Thoracic aorta (tissue), 2 donors: ENCODE measurements around the gene ZNF827. TPM values are rescaled to one million over a fixed set of nuclear protein-coding genes. Genes with fewer than 3 reads are reported as not detected.

ENCODE experiments used
- ATAC-seq: fragments of 150-250 bp; one replicate; pipeline ENCODE4 v1.8.0; 2017; ENCODE audit warnings: low read depth; ENCODE audit not compliant: insufficient number of reproducible peaks, low FRiP score
- DNase-seq: peaks from one replicate; pipeline ENCODE4 v3.0.0-alpha.2; 2020; ENCODE audit warnings: low spot score
- H3K27ac ChIP-seq, 2 donors: fragments of 200-600 bp; sonication (generic); 1 replicate in 1 of 2; 2 replicates in 1 of 2; pipeline ENCODE4 v1.5.1; 2016; ENCODE audit warnings: mild to moderate bottlenecking in 2 of 2, moderate library complexity in 2 of 2
- H3K27me3 ChIP-seq: fragments of 200-600 bp; sonication (generic); replicated peaks from 2 replicates; pipeline ENCODE4 v1.6.0; 2016; ENCODE audit warnings: mild to moderate bottlenecking; ENCODE audit not compliant: insufficient read depth
- H3K36me3 ChIP-seq: fragments of 200-600 bp; sonication (generic); one replicate; pipeline ENCODE4 v1.5.1; 2016
- H3K4me1 ChIP-seq, 2 donors: fragments of 200-600 bp; sonication (generic); 1 replicate in 1 of 2; 2 replicates in 1 of 2; pipeline versions ENCODE4 v1.5.1 to v1.6.0; 2016; ENCODE audit warnings: low read depth in 2 of 2, mild to moderate bottlenecking in 1 of 2; ENCODE audit not compliant: control insufficient read depth in 1 of 2
- H3K4me3 ChIP-seq: fragments of 200-600 bp; sonication (generic); 2 replicates; pipeline ENCODE4 v1.5.1; 2016; ENCODE audit warnings: mild to moderate bottlenecking
- H3K9me3 ChIP-seq: fragments of 200-600 bp; sonication (generic); 2 replicates; pipeline ENCODE4 v1.5.1; 2016
- CTCF ChIP-seq: fragments of 200-600 bp; sonication (generic); IDR thresholded peaks from one replicate; pipeline ENCODE4 v1.5.1; 2019; ENCODE audit warnings: antibody characterized with exemption
- total RNA-seq, 2 donors: library from RNA; depleted of rRNA; stranded (reverse); fragments of >200 nt; gene quantifications; one replicate each; pipeline versions ENCODE4 v1.1.0 to v1.2.3, GENCODE V29; 2016

ZNF827 gene
- total RNA-seq, 2 donors from 2014 or later: 20.2 to 41.4 TPM

GRCh38 chr4:145847764-145848163, 90.9 kb downstream of the ZNF827 start:
- Histone ChIP-seq H3K9me3 (no peaks in the 10 kb centered on the region), H3K4me1 (peaks cover 10 to 24% of the 10 kb centered on the region in 2 donors), H3K4me3 (no peak overlapping the region), H3K27me3 (no peaks in the 10 kb centered on the region), H3K27ac (no peak overlapping the region), H3K36me3 (peaks cover 8% of the 10 kb centered on the region)
- DNase-seq: no peak
- TF ChIP-seq CTCF: no peak
- ATAC-seq: no peak

- H3K4me1 ChIP-seq: peaks cover 0 to 22% of the 10 kb centered on the region in 2 donors
- H3K4me3 ChIP-seq: no peak overlapping the region
- H3K27ac ChIP-seq: no peak overlapping the region
- DNase-seq: no peak
- H3K27me3 ChIP-seq: no peaks in the 10 kb centered on the region
- peaks cover 8% of the 10 kb centered on the region for H3K36me3 ChIP-seq
- no peak for ATAC-seq
- TF ChIP-seq CTCF: no peak
- H3K9me3 ChIP-seq: no peaks in the 10 kb centered on the region
These were observed 93.5 kb downstream of the ZNF827 start for GRCh38 chr4:145845118-145845517.

GRCh38 chr4:145843639-145844038, 95.0 kb downstream of the ZNF827 start:
- TF ChIP-seq CTCF: no peak
- Histone ChIP-seq H3K4me1 (peaks cover 0 to 22% of the 10 kb centered on the region in 2 donors), H3K36me3 (peaks cover 8% of the 10 kb centered on the region), H3K9me3 (no peaks in the 10 kb centered on the region), H3K4me3 (no peak overlapping the region), H3K27ac (no peak overlapping the region), H3K27me3 (no peaks in the 10 kb centered on the region)
- no peak for ATAC-seq
- no peak for DNase-seq

- Histone ChIP-seq H3K9me3 (no peaks in the 10 kb centered on the region), H3K4me1 (peaks cover 0 to 22% of the 10 kb centered on the region in 2 donors), H3K36me3 (peaks cover 8% of the 10 kb centered on the region), H3K27me3 (no peaks in the 10 kb centered on the region), H3K4me3 (no peak overlapping the region), H3K27ac (no peak overlapping the region)
- ATAC-seq (peak; percentile 34), DNase-seq (no peak)
- no peak for TF ChIP-seq CTCF
These were observed 95.5 kb downstream of the ZNF827 start for GRCh38 chr4:145843148-145843547.

GRCh38 chr4:145842224-145842887, 96.3 kb downstream of the ZNF827 start:
- no peak for DNase-seq
- H3K36me3 ChIP-seq: peaks cover 8% of the 10 kb centered on the region
- H3K4me1 ChIP-seq: peaks cover 0 to 22% of the 10 kb centered on the region in 2 donors
- no peaks in the 10 kb centered on the region for H3K9me3 ChIP-seq
- ATAC-seq: peak; percentile 70
- no peak for TF ChIP-seq CTCF
- H3K4me3 ChIP-seq: no peak overlapping the region
- peak overlapping the region in 1 of 2 donors; percentile 8 for H3K27ac ChIP-seq
- H3K27me3 ChIP-seq: no peaks in the 10 kb centered on the region
